Dermis blood vessel endothelial cell (primary cell): ENCODE measurements around the gene PHF2. TPM values are rescaled to one million over a fixed set of nuclear protein-coding genes. Genes with fewer than 3 reads are reported as not detected.

Experiments used
- DNase-seq: peaks from one replicate; pipeline ENCODE4 v3.0.0; 2010
- total RNA-seq: library from RNA; depleted of rRNA; stranded (reverse); fragments of >200 nt; gene quantifications from 2 replicates; pipeline ENCODE4 v1.2.3, GENCODE V29; 2014

Gene PHF2
- total RNA-seq, 1 donor from 2014 or later, result 16.0 TPM

DNA sequence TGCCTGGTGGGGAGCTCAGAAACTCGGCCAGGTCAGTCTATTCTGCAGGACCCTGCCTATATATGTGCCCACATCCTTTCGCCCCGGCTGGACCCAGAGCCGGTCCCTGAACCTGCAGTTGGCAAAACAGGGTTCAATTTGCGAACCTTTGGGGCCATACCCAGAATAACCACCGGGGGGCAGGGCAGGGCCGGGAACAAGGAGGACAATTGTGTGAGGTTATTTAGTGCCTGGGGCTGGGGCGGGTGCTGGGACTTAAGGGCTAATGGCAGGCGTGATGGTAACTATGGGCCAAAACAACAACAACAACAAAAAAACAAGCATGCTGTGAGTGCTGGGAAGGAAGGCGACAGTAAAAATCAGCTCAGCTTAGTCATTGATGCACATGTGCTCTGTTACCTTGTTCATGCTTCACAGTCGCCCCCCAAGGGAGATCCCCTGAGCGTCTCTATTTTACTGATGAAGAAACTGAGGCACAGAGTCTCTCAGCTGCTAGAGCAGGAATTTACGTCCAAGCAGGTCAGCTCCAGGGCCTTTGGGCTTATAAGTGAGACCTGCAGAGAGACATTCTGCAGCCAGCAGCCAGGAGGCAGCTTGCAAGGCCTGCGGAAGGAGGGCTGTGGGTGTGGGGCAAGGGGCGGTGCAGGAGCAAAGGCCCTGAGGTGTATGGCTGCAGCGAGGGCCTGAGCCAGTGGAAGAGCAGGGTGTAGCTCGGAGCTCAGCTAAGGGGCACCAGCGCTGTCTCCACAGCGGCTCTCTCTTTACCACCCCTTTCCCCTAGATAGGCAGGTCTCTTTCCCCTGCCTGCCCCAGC, 106.0 kb downstream of the PHF2 start:
- peak; percentile 74 for DNase-seq

DNA sequence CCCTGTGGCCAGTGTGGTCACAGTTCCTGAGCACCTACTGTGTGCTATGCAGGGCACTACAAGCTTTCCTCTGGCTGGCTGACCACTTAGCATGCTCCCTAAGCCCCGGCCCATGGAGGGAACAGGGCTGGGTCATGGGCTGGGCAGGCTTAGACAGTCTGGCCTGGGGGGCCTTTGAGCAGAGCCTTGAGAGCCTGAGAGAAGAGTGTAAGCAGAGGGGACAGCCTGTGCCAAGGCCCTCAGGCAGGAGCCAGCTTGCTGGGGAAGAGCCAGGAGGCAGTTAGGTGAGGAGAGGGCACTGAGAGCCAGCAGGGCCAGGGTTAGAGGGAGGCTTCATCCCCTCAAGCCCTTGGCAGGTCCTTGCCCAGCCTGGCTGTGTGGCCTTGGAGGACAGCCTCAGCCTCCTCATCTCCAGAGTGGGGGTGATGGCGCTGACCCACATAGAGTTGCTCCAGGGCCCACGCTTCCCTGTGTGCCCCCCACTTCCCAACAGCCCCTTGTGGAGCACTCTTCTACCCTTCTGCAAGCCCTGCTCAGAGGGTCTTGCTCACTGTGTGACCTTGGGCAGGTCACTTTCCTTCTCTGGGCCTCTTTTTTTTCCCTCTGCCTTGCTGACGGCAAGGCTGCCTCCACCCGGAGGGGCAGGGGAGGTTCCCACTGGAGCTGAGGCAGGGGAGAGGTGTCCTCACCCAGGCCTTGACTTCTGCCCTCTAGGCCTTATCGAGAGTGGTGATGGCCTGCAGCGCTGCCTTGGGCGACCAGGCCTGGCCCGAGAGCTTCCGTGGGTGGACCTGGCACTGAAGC, 107.1 kb downstream of the PHF2 start:
- no peak for DNase-seq

DNA sequence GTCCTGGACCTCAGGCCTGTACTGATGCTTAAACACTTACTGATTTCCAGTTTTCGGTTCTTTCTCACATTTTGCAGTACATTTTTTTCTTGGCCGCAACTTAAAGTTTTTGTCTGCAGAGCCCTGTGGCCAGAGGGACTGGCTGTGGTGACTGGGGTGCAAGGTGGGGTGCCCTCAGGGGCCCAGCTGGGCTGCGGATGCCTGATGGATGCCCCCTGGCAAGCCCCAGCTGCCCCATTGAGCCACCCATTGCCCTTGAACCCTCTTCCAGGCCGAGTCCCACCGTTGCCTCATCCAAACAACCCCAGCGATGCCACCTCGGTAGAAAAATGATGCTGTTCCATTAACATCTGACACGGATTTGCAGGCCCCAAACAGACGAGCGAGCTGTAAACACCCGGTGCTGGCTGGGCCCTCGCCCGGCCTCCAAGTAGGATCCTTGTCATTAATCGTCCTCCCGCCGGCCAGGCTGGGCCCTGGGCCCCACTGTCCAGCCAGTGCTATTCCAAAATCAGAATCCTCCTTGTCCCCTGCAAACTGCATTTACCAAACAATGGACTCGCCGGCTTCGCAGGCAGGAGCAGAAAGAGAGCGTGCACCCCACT, 107.9 kb downstream of the PHF2 start:
- DNase-seq, result no peak

DNA sequence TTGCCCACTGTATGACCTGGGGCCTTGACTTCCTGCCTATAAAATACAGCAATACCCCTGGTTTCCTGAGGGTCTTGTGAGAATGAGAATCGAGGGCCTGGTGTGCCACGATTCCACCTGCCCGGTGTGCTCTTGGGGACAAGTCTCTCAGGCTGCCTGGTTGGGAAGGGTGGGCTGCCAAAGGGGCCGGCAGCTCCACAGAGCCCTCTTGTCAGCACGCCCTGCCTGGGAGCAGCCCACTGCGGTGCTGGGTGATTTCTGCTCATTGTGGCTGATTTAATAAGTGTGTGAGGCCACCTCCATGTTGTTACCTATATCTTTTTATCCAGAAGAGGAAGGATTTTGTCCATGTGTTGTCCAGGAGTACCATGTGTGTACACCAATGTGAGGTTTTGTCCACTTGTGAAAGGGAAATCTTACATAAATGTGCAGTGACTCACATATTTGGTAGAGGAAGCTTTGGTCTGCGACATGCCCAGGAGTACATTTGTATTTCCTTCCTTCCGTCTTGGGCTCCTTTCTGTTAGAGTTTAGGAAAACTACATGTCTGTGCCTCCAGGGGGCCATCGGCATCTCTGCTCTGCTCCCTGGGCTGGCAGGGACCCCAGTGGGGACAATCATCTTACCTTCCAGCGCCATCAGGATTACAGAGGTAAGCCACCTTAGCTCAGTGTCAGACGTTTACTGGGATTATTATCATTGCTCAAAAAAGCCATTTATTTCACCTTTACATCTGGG, 108.6 kb downstream of the PHF2 start:
- peak; percentile 54 for DNase-seq

DNA sequence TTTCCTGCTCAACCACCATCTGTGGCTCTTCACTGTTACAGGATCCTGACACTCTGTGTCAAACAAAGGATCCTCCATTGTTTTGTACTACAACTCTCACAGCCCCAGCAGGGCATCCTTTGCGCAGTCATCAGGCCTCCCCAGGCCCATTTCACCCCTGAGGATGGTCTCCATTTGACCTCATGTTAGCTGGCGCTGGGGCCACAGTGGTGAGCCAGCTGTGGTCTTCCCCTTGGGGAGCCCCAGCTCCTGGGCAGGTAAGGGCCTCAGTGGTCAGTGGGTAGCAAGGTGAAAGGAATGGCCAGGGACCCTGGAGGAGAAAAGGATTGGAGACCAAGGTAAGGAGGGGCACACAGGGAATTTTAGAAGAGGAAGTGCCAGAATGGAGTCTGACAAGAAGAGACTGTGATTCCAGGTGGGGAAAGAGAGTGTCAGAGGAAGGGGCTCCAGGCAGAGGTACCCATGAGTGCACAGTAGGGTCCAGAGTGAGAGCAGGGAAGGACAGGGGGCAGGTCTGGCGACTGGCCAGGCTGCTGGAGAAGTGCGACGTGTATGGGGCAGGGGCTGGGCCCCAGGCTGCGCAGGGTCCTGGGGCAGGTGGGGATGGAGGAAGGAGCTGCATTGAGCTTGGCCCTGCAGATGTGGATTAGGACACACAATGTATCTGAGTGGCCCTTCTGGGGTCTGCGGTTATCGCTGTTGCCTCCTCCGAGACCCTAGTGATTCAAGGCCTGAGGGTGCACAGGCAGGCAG, 109.9 kb downstream of the PHF2 start:
- no peak for DNase-seq

DNA sequence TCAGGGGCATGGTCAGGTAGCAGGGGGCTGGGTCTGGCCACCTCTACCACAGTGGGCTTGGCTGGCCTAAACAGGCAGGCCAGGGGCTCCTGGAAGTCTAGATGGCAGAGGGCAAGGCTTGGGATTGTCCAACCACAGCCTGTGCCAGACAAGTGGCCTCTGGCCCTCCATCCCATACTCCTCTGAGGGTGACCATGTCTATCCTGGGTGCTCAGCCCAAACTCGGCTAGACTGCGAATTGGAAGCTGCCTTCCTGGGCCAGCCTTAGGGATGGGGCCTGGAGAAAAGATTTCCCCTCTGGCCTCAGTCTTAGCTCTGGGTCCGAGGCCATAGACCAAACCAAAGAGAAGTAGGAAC, 110.5 kb downstream of the PHF2 start:
- DNase-seq, result no peak

DNA sequence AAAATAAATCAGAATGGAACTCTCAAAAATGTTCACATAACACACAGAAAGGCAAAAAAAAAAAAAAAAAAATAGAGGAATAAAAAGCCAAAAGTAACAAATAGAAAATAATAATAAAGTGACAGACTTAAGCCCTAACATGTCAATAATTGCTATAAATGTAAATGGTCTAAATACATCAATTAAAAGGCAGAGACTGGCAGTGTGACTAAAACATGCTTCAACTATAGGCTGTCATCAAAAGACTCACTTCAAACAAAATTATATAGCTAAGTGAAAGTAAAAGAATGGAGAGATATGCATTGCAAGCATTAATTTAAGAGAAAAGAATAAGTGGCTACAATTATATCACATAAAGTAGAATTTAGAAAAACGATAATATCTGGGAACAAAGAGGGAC, 114.2 kb downstream of the PHF2 start:
- DNase-seq, result no peak

DNA sequence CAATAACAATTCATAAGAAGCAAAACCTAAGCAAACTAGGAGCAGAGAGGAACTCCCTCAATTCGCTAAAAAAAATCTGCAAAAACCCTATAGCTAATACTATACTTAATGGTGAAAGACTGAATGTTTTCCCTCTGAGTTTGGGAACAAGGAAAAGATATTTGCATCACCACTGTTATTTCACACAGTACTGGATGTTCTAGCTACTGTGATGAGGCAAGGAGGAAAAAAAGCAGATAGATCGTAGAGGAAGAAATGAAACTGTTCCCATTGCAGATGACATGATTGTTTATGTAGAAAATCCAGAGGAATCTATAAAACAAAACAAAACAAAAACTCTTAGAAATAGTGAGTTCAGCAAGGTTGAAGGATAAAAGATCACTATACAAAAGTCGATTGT, 116.7 kb downstream of the PHF2 start:
- no peak for DNase-seq

DNA sequence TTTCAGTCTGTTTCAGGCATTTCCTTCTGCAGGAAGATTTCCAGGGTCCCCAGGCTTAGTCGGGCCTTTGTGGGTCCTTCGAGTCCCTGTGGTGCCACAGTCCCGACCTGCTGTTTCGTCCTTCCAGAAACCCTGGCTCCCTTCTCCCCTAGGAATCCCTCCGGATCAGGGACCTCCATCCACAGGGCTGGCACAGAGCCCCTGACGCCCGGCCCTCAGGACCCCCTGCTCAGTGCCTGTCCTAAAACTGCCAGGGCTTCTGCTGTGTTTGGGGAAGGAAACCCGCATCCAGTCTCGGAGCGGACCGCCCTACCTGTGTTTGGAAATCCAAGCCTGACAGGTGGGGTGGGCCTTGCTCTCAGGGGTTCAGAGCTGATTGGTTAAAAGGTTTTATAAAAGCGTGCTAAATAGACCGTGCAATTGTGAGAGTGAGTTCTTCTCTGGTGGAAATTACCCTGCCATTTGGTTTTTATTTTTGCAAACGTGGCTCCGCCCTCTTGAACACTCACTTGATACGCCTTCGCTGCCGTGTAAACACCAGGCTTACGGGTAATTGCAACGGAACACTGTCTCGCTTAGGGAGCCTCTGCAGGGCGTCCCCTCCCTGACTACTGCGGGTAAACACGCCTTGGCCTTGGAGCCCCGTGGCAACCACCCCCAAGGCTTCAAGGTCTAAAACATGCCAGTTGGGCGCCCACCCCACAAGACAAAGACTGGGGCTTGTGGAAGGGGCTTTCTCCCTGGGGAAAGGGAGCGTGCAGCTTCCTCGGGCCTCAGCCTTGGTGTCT, 121.2 kb downstream of the PHF2 start:
- DNase-seq, result no peak

DNA sequence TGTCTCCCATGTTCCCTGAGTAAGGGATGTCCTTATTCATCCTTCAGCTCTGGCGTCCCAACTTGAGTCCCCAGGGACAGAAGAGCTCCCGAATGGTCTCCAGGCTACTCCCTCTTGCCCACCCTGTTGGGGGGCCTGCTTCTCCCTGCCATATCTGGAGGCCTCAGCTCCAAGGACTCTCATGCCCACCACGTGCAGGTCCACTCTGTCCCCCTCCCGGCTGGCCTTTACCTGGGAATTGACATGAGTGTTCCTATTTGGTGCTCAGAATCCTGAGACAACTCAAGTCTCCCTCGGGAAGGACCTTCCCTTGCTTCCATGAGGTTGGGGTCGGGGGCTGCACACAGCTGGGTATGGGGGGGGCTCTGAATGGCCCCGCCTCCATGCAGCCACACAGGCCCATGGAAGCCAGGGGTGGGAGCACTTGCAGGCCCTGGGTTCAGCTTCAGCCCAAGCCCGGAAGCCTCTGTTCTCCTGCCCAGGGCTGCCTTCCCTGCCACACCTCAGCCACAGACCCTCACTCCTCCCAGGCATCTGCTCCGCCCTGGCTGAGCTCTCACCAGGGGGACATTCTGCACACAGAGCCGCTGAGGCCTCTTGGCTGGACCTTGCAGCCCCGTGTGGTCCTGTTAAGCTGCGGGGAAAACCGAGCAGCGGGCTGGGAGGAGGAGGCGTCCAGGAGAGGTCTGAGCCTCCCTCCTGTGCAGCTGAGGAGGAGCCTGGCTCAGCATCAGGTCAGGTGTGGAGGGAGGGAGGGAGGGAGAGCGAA, 121.9 kb downstream of the PHF2 start:
- no peak for DNase-seq

DNA sequence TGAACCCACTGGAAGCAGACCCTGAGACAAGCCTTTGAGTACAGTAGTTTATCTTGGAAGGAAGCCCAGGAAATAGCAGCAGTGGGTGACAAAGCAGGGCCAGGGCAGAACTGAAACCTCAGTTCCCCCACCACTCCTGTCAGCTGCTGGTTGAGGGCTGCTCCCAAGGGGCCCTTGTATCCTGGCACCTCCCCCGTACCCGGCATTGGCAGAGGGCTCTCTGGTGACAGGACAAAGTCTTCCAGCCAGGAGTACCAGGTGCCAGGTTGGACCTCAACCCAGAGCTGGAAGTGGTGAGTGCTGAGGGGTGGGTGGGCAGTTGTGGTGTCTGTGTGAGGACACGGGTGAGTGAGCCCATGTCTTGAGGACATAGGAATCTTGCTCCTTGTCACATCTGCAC, 123.3 kb downstream of the PHF2 start:
- DNase-seq, result no peak

DNA sequence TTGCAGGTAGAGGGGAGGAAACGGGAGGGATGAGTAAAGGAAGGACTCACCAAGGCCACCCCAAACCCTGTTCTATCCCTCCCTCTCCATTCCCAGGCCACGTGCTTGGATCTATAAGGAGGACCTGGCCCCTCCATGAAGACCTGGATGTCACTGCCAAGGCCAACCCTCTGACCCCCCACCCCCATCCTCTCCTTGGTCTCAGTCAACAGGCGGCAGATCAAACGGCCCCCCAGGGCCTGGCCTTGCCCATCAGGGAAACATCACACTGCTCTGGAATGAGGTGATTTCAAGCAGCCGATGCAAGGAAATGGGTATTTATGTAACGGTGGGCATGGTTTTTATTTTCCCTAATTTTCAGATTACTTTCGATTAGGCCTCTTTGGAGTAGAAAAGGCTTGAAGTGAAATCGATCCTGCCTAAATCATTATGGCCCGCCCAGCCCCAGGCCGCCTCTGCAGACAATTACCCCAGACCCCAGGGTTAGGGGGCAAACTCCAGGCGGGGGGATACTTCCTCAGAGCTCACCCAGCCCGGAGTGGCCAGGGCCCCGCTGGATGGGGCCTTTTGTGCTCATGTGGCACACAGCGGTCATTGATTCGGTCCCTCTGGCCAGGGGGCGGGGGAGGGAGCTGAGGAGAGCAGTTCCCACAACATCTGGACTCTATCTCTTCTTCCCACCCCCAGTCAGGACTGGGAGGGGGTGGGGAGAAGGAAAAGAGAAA, 125.3 kb downstream of the PHF2 start:
- no peak for DNase-seq

DNA sequence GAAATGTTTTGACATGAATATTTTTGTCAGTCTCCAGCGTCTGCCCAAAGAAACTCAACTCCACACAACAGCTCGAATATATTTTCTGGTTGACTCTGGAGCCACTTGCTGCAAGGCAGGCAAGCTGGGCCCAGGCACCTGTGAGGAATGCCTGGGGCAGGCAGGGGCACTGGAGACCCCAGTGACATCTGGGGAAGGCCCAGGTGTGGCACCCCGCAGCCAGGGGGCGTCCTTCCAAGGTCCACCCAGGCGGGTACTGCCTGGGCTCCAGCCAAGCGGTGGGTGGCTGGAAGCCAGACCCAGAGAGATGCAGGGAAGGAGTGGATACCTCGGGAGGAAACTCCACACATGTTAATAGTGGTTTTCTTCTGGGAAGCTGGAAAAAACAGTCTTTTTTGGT, 125.9 kb downstream of the PHF2 start:
- DNase-seq, result no peak

DNA sequence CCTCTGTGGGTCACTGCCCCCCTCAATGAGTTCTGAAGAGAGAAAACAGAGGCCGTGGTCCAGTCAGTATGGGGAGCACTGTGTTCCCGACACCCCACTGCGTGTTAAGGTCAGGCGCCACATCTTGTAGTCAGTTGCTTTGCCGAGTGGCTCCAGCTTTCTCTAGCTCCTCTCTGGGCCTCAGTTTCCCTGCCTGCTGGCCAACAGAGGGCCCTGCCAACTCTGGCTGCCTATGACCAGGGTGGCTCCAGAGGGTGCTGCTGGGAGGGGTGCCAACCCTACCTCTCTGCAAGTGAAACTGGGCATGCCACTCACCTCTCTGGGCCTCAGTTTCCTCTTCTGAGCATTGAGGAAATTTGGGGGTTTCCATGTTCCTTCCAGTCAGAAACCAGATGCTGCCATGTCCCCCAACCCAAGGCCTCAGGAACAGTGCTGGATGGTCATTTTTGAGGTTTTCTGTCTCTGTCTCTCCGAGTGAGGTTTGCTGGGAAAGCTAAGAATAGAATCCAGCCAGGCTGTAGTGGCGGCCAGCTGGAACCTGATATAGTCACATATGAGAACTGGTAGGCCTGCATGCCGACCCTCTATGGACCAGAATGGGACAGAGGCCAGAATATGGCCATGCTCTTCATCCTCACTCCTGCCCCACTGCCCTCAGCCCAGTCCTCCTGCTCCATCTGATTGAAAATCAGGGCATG, 132.1 kb downstream of the PHF2 start:
- DNase-seq, result no peak

DNA sequence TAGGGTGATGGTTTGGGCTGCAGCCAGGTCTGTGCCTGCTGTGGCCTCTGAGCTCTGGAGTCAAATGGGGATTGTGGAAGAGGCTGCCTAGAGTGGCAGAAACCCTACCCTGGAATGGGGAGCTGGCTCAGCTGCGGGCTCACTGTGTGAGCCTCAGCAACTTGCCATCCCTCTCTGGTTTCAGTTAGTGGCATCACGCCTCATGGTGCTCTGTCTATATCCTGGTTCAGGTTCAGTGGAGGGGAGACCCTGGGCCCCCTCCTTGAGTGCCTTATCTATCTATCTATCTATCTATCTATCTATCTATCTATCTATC, 132.6 kb downstream of the PHF2 start:
- no peak for DNase-seq

DNA sequence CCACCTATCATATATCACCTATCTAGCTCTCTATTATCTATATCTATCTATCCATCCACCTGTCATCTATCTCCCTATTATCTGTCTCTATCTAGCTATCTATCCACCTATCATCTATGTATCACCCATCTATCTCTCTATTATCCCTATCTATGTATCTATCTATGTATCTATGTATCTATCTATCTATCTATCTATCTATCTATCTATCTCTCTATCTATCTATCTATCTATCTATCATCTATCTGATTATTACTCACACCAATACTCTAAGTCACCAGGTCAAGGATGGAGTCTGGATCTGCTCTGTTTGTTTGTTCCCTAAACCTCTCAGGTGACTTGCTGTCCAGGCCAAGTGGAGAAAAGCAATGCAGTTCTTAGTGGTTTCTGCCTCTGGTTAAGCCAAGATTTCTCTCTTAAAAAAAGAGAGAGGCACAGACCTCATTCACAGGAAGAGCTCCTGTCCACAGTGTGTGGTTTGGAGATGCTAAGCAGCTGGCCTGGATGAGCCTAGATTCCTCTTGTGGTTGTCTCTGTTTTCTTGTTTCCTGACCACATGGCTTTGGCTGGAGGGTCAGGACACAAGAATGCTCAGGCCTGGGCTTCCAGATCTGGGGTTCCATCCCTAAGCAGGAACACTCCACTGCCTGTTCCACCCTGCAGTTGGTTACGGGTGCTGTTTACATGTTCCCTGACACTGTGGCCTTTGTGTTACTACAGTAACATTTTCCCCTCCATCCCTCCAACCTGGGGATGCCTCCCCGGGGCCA, 133.4 kb downstream of the PHF2 start:
- no peak for DNase-seq

DNA sequence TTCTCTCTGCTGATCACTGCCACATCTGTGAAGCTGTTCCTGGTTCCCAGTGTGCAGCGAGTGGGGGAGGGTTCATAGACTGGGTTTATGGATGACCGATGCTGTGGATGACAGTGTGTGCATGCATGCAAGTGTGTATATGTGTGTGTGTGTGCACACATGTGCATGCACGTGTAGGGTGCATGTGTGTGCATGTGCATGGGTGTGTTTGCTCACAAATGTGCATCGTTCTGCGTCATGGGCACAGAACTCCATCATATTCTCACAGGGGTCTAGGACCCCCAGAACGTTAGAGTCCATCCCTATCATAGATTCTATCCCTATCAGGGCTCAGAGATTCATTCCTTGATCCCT, 134.0 kb downstream of the PHF2 start:
- no peak for DNase-seq

DNA sequence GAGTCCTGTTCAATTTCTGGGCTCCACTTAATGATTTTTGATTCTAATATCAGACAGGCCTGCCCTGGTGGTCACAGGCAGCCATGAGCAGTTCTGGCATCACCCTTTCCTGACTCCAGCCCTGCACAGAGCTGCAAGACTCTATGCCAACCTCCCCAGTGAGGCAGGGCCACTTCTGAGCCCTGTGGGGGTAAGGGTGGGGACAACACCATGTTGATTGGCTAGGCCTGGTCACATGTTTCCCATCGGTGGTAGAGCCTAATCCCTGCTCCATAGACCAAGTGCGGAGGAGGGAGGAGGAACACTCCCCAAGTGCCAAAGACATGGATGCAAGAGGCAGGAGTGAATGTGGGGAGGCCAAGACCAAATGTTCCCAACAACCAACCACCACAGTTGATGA, 134.6 kb downstream of the PHF2 start:
- no peak for DNase-seq

DNA sequence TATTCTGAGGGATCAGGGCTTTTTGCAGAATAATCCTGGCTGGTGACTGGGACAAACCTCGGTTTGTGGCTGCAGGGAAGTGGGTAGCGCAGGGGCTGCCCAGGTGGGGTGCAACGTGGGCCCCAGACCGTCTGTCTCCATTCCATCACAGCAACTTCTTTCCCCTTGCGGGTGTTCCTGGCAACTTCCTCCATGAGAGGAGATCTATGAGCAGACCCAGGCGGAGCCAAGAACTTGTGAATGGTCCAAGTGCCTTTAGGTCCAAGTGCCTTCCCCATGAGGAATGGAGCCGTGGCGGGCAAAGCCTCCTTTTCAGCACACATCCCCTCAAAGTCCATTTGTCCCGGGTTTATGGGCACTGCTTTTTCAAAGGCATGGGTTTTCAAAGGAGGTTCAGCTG, 136.5 kb downstream of the PHF2 start:
- no peak for DNase-seq
